Measurements from ENCODE around the gene MS4A14. TPM values are rescaled to one million over a fixed set of nuclear protein-coding genes. Genes with fewer than 3 reads are reported as not detected.
"Not testable (repeated sequence)": the region's sequence is repeated elsewhere in the genome, so short reads cannot be mapped to it uniquely, and the experiment has no call there.

The MS4A14 gene
- total and polyA plus RNA-seq, 8 donors: 0.04 to 1.8 (median 0.25) TPM

- TF ChIP-seq CTCF (IDR thresholded peaks at IDR 0.05): no peak
- WGBS, 2 donors: 30 to 33% methylated on average over 2 of the region's 2 CpGs
- no peak for DNase-seq
- ATAC-seq: peak in 3 of 4 donors; percentile 39 to 61 (median 46)
- no peak overlapping the region for H3K4me3 ChIP-seq
- FAIRE-seq: no peak
- H3K27ac ChIP-seq: no peak overlapping the region
- no peaks in the 10 kb centered on the region for H3K4me1 ChIP-seq
- intact Hi-C loops (cut with DNase I): no loop called here
- H3K27me3 ChIP-seq: no peaks in the 10 kb centered on the region
- H3K9me3 ChIP-seq: no peaks in the 10 kb centered on the region
- no peaks in the 10 kb centered on the region for H3K36me3 ChIP-seq
These were observed 35.0 kb downstream of the MS4A14 start for GRCh38 chr11:60431251-60431650.

GRCh38 chr11:60433401-60433800, 37.1 kb downstream of the MS4A14 start:
- ATAC-seq: no peak
- H3K27me3 ChIP-seq: no peaks in the 10 kb centered on the region
- intact Hi-C loops (cut with DNase I): no loop called here
- no peak overlapping the region for H3K4me3 ChIP-seq
- H3K4me1 ChIP-seq: no peaks in the 10 kb centered on the region
- FAIRE-seq: no peak
- no peak for TF ChIP-seq CTCF (IDR thresholded peaks at IDR 0.05)
- DNase-seq: no peak
- H3K36me3 ChIP-seq: no peaks in the 10 kb centered on the region
- H3K9me3 ChIP-seq: no peaks in the 10 kb centered on the region
- H3K27ac ChIP-seq: no peak overlapping the region
- 79 to 80% methylated on average over 4 of the region's 4 CpGs for WGBS, 2 donors

GRCh38 chr11:60447070-60447469, 50.8 kb downstream of the MS4A14 start:
- ATAC-seq: no peak
- Histone ChIP-seq H3K27ac (no peak overlapping the region), H3K36me3 (no peaks in the 10 kb centered on the region), H3K4me3 (no peak overlapping the region), H3K4me1 (no peaks in the 10 kb centered on the region), H3K27me3 (no peaks in the 10 kb centered on the region), H3K9me3 (no peaks in the 10 kb centered on the region)
- intact Hi-C loops (cut with DNase I): no loop called here
- no peak for TF ChIP-seq CTCF (IDR thresholded peaks at IDR 0.05)
- DNase-seq: no peak
- no peak for FAIRE-seq

GRCh38 chr11:60447846-60448245, 51.6 kb downstream of the MS4A14 start:
- DNase-seq: no peak
- H3K9me3 ChIP-seq: no peaks in the 10 kb centered on the region
- ATAC-seq: no peak
- no peak for TF ChIP-seq CTCF (IDR thresholded peaks at IDR 0.05)
- no peaks in the 10 kb centered on the region for H3K36me3 ChIP-seq
- H3K4me3 ChIP-seq: no peak overlapping the region
- H3K27ac ChIP-seq: no peak overlapping the region
- FAIRE-seq: no peak
- no peaks in the 10 kb centered on the region for H3K4me1 ChIP-seq
- H3K27me3 ChIP-seq: no peaks in the 10 kb centered on the region
- intact Hi-C loops (cut with DNase I): no loop called here

GRCh38 chr11:60451185-60451584, 54.9 kb downstream of the MS4A14 start:
- H3K4me1 ChIP-seq; H3K4me3 ChIP-seq; ATAC-seq; FAIRE-seq; H3K27ac ChIP-seq; intact Hi-C loops (cut with DNase I); H3K9me3 ChIP-seq; H3K36me3 ChIP-seq; H3K27me3 ChIP-seq: not testable (repeated sequence)
- DNase-seq: peak in 1 of 6 donors; percentile 19
- 90 to 94% methylated on average over 11 to 32 of the region's 32 CpGs for WGBS, 2 donors

GRCh38 chr11:60454212-60454611, 58.0 kb downstream of the MS4A14 start:
- no peak for TF ChIP-seq CTCF (IDR thresholded peaks at IDR 0.05)
- FAIRE-seq: no peak
- intact Hi-C loops (cut with DNase I): no loop called here

More at GRCh38 chr11:60454212-60454611, 58.0 kb downstream of the MS4A14 start:
- Histone ChIP-seq H3K9me3 (no peaks in the 10 kb centered on the region), H3K27ac (no peak overlapping the region), H3K27me3 (no peaks in the 10 kb centered on the region), H3K4me1 (no peaks in the 10 kb centered on the region), H3K4me3 (no peak overlapping the region), H3K36me3 (no peaks in the 10 kb centered on the region)
- no peak for ATAC-seq
- no peak for DNase-seq
